Neural cell (in vitro differentiated cells): ENCODE data around the gene QRICH2. TPM values are rescaled to one million over a fixed set of nuclear protein-coding genes. Genes with fewer than 3 reads are reported as not detected.

Experiments
- H2AFZ ChIP-seq: fragments of 200-600, 300-800 bp; sonication (generic), shearing (Covaris generic); 2 replicates; pipeline ENCODE4 v1.6.0; 2014; ENCODE audit warnings: low read depth, mild to moderate bottlenecking, antibody characterized with exemption, low read length, moderate library complexity
- H3F3A ChIP-seq: fragments of 200-600 bp; shearing (Covaris generic); 2 replicates; pipeline ENCODE4 v1.6.1; 2016; ENCODE audit warnings: mild to moderate bottlenecking, moderate library complexity, mixed read lengths, antibody characterized with exemption, low read length; ENCODE audit not compliant: insufficient read depth, poor library complexity, severe bottlenecking
- H3K27ac ChIP-seq: fragments of 200-600, 300-800 bp; sonication (generic), shearing (Covaris generic); 2 replicates; pipeline ENCODE4 v1.5.1; 2014; ENCODE audit warnings: mild to moderate bottlenecking, low read length, moderate library complexity
- H3K27me3 ChIP-seq: fragments of 300-800, 200-600 bp; sonication (generic), shearing (Covaris generic); 2 replicates; pipeline ENCODE4 v1.6.0; 2014; ENCODE audit warnings: mild to moderate bottlenecking, low read depth, low read length, moderate library complexity; ENCODE audit not compliant: insufficient read depth
- H3K36me3 ChIP-seq: fragments of 300-800, 200-600 bp; sonication (generic), shearing (Covaris generic); 2 replicates; pipeline ENCODE4 v1.5.1; 2014; ENCODE audit warnings: mild to moderate bottlenecking, antibody characterized with exemption, low read length, moderate library complexity; ENCODE audit not compliant: insufficient read depth
- H3K4me2 ChIP-seq: fragments of 300-800, 200-600 bp; sonication (generic), shearing (Covaris generic); 2 replicates; pipeline ENCODE4 v1.6.0; 2014; ENCODE audit warnings: mild to moderate bottlenecking, low read length
- H3K4me3 ChIP-seq: fragments of 300-800, 200-600 bp; sonication (generic), shearing (Covaris generic); 2 replicates; pipeline ENCODE4 v1.5.1; 2014; ENCODE audit warnings: mild to moderate bottlenecking, low read length, moderate library complexity
- H3K79me2 ChIP-seq: fragments of 200-600 bp; shearing (Covaris generic); replicated peaks from 2 replicates; pipeline ENCODE4 v1.6.0; 2014; ENCODE audit warnings: mild to moderate bottlenecking, low read length, moderate library complexity; ENCODE audit not compliant: insufficient read depth
- H3K9ac ChIP-seq: fragments of 300-800, 200-600 bp; sonication (generic), shearing (Covaris generic); 2 replicates; pipeline ENCODE4 v1.6.1; 2016; ENCODE audit warnings: mild to moderate bottlenecking, low read length, mixed read lengths
- H3K9me2 ChIP-seq: fragments of 200-600 bp; shearing (Covaris generic); 2 replicates; pipeline ENCODE4 v1.6.1; 2016; ENCODE audit warnings: mild to moderate bottlenecking, low read length, mixed read lengths; ENCODE audit not compliant: insufficient read depth
- H3K9me3 ChIP-seq: fragments of 200-600, 300-800 bp; sonication (generic), shearing (Covaris generic); 2 replicates; pipeline ENCODE4 v1.6.1; 2016; ENCODE audit warnings: mild to moderate bottlenecking, mixed run types, low read length, moderate library complexity, mixed read lengths
- H4K20me1 ChIP-seq: fragments of 200-600 bp; shearing (Covaris generic); 2 replicates; pipeline ENCODE4 v1.6.1; 2016; ENCODE audit warnings: mild to moderate bottlenecking, mixed run types; ENCODE audit not compliant: insufficient read depth
- EP300 ChIP-seq: fragments of 450-650 bp; conservative IDR thresholded peaks from 2 replicates; pipeline ENCODE4 v1.6.1; 2014; ENCODE audit warnings: antibody characterized with exemption, mild to moderate bottlenecking, moderate library complexity; ENCODE audit not compliant: poor library complexity, severe bottlenecking
- EZH2 ChIP-seq: fragments of 200-600, 300-800 bp; shearing (Covaris generic), sonication (generic); IDR thresholded peaks from 2 replicates; pipeline ENCODE4 v1.6.1; 2014; ENCODE audit warnings: antibody characterized with exemption, low read length, borderline replicate concordance, mild to moderate bottlenecking; ENCODE audit not compliant: insufficient read depth, poor library complexity, severe bottlenecking
- MXI1 ChIP-seq: fragments of 450-650 bp; conservative IDR thresholded peaks from 2 replicates; pipeline ENCODE4 v1.6.1; 2014; ENCODE audit warnings: antibody characterized with exemption, mild to moderate bottlenecking; ENCODE audit not compliant: poor library complexity, severe bottlenecking
- POLR2AphosphoS5 ChIP-seq: IDR thresholded peaks from 2 replicates; pipeline ENCODE4 v1.6.1; 2012
- RAD21 ChIP-seq: fragments of 450-650 bp; conservative IDR thresholded peaks from 2 replicates; pipeline ENCODE4 v1.6.1; 2014; ENCODE audit warnings: antibody characterized with exemption, mild to moderate bottlenecking, moderate library complexity
- SMC3 ChIP-seq: fragments of 450-650 bp; conservative IDR thresholded peaks from 2 replicates; pipeline ENCODE4 v1.6.1; 2014; ENCODE audit warnings: antibody characterized with exemption, mild to moderate bottlenecking, moderate library complexity; ENCODE audit not compliant: poor library complexity
- TAF1 ChIP-seq: IDR thresholded peaks from 2 replicates; pipeline ENCODE4 v1.6.1; 2012; ENCODE audit warnings: low read depth
- polyA plus RNA-seq: library from polyadenylated mRNA; depleted of rRNA; stranded (reverse); fragments of >200 nt; gene quantifications from 2 replicates; pipeline ENCODE4 v1.2.3, GENCODE V29; 2014
- TF ChIP-seq, protein P1 (sequence below): IDR thresholded peaks from 2 replicates; pipeline ENCODE4 v1.6.1; 2012; ENCODE audit warnings: borderline replicate concordance
- TF ChIP-seq, protein P2 (sequence below): fragments of 450-650 bp; IDR thresholded peaks from 2 replicates; pipeline ENCODE4 v1.5.1; 2014; ENCODE audit warnings: antibody characterized with exemption, mild to moderate bottlenecking, moderate library complexity; ENCODE audit not compliant: poor library complexity, severe bottlenecking

QRICH2 gene
- polyA plus RNA-seq, 1 donor from 2014 or later, result 17.3 TPM

DNA sequence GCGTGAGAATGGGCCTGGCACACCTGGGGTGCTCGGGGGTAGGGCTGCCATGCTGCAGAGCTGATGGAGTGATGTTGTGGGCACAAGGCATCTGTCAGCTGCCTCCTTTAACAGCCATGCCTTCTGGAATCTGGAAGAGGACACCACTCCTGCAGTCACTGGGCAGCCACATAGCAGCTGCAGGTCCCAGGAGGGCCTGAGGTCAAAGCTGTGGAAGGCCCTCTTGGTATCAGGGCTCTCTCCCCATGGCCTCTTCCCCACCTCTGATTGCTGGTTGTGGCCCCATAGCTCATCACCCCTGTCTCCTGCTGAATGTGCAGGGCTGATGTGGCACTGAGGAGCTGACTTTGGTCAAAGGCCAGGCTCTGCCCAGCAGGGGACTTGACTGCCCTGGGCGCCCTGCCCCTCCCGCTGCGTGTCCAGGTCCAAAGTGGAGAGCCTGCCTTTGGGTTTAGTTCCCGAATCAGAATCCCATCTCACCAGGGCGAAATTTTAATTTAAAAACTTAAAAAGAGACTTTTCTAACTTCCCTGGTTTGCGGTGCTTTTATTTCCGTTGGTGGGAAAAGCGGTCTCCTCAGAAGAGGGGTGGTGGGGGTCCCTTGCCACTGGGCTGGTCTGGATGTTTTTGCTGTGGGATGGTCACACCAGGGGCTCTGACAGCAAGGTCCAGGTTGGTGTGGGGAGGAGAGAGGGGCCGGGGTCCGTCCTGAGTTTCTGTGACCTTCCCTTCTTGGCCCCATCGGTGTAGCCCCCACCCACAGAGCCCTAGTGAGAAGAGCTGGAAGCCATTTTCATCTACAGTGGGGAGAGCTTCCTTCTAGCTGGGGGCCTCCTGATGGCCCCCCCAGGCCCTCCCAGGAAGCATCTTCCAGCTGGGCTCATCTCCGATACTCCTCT, 37.1 kb downstream of the QRICH2 start:
- Histone ChIP-seq H3K27me3 (no peaks in the 10 kb centered on the region), H3K79me2 (peaks cover 22% of the 10 kb centered on the region), H3K4me2 (no peak overlapping the region), H4K20me1 (no peaks in the 10 kb centered on the region), H3K9me3 (no peaks in the 10 kb centered on the region), H3F3A (no peaks in the 10 kb centered on the region), H3K9ac (no peak overlapping the region), H2AFZ (no peak overlapping the region), H3K27ac (no peak overlapping the region), H3K4me3 (no peak overlapping the region), H3K36me3 (no peaks in the 10 kb centered on the region), H3K9me2 (no peaks in the 10 kb centered on the region)
- TF ChIP-seq TAF1, result no peak
- no peak for TF ChIP-seq POLR2AphosphoS5
- TF ChIP-seq RAD21, result no peak
- TF ChIP-seq SMC3, result no peak
- TF ChIP-seq MXI1, result no peak
- TF ChIP-seq, protein P1, sequence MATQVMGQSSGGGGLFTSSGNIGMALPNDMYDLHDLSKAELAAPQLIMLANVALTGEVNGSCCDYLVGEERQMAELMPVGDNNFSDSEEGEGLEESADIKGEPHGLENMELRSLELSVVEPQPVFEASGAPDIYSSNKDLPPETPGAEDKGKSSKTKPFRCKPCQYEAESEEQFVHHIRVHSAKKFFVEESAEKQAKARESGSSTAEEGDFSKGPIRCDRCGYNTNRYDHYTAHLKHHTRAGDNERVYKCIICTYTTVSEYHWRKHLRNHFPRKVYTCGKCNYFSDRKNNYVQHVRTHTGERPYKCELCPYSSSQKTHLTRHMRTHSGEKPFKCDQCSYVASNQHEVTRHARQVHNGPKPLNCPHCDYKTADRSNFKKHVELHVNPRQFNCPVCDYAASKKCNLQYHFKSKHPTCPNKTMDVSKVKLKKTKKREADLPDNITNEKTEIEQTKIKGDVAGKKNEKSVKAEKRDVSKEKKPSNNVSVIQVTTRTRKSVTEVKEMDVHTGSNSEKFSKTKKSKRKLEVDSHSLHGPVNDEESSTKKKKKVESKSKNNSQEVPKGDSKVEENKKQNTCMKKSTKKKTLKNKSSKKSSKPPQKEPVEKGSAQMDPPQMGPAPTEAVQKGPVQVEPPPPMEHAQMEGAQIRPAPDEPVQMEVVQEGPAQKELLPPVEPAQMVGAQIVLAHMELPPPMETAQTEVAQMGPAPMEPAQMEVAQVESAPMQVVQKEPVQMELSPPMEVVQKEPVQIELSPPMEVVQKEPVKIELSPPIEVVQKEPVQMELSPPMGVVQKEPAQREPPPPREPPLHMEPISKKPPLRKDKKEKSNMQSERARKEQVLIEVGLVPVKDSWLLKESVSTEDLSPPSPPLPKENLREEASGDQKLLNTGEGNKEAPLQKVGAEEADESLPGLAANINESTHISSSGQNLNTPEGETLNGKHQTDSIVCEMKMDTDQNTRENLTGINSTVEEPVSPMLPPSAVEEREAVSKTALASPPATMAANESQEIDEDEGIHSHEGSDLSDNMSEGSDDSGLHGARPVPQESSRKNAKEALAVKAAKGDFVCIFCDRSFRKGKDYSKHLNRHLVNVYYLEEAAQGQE, result no peak
- no peak for TF ChIP-seq EP300
- no peak for TF ChIP-seq EZH2
- TF ChIP-seq, protein P2, sequence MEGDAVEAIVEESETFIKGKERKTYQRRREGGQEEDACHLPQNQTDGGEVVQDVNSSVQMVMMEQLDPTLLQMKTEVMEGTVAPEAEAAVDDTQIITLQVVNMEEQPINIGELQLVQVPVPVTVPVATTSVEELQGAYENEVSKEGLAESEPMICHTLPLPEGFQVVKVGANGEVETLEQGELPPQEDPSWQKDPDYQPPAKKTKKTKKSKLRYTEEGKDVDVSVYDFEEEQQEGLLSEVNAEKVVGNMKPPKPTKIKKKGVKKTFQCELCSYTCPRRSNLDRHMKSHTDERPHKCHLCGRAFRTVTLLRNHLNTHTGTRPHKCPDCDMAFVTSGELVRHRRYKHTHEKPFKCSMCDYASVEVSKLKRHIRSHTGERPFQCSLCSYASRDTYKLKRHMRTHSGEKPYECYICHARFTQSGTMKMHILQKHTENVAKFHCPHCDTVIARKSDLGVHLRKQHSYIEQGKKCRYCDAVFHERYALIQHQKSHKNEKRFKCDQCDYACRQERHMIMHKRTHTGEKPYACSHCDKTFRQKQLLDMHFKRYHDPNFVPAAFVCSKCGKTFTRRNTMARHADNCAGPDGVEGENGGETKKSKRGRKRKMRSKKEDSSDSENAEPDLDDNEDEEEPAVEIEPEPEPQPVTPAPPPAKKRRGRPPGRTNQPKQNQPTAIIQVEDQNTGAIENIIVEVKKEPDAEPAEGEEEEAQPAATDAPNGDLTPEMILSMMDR, result no peak

DNA sequence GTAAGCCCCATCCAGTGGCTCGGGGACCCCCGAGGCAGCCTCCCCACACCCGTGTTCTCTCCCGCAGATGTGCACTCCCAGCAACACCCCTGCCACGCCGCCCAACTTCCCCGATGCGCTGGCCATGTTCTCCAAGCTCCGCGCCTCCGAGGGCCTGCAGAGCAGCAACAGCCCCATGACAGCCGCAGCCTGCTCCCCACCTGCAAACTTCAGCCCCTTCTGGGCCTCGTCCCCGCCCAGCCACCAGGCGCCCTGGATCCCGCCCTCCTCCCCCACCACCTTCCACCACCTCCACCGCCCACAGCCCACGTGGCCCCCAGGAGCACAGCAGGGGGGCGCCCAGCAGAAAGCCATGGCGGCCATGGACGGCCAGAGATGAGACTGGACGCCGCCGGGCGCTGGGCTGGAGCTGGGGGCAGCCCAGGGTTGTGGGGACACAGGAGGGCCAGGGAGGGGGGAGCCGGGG, 37.9 kb downstream of the QRICH2 start:
- H2AFZ ChIP-seq, result no peak overlapping the region
- H3F3A ChIP-seq, result no peaks in the 10 kb centered on the region
- no peaks in the 10 kb centered on the region for H4K20me1 ChIP-seq
- no peak overlapping the region for H3K4me2 ChIP-seq
- H3K36me3 ChIP-seq, result no peaks in the 10 kb centered on the region
- no peaks in the 10 kb centered on the region for H3K27me3 ChIP-seq
- no peak overlapping the region for H3K4me3 ChIP-seq
- H3K9me3 ChIP-seq, result no peaks in the 10 kb centered on the region
- TF ChIP-seq RAD21 (no peak), EP300 (no peak), TAF1 (no peak), SMC3 (no peak), EZH2 (no peak), POLR2AphosphoS5 (no peak), MXI1 (no peak)
- TF ChIP-seq, protein P1, result no peak
- TF ChIP-seq, protein P2, result no peak
- no peaks in the 10 kb centered on the region for H3K9me2 ChIP-seq
- H3K27ac ChIP-seq, result no peak overlapping the region
- H3K79me2 ChIP-seq, result peaks cover 24% of the 10 kb centered on the region
- H3K9ac ChIP-seq, result no peak overlapping the region
